ENCODE data around the gene TOR2A.

DNA sequence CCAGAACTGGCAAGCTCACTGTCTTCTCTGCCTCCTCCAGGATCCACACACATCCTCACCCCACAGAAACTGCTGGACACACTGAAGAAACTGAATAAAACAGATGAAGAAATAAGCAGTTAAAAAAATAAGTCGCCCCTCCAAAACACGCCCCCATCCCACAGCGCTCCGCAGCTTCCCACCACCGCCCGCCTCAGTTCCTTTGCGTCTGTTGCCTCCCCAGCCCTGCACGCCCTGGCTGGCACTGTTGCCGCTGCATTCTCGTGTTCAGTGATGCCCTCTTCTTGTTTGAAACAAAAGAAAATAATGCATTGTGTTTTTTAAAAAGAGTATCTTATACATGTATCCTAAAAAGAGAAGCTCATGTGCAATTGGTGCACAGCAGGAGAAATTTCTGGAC is 44.4 kb downstream of the TOR2A start:
- TF ChIP-seq, protein P1, sequence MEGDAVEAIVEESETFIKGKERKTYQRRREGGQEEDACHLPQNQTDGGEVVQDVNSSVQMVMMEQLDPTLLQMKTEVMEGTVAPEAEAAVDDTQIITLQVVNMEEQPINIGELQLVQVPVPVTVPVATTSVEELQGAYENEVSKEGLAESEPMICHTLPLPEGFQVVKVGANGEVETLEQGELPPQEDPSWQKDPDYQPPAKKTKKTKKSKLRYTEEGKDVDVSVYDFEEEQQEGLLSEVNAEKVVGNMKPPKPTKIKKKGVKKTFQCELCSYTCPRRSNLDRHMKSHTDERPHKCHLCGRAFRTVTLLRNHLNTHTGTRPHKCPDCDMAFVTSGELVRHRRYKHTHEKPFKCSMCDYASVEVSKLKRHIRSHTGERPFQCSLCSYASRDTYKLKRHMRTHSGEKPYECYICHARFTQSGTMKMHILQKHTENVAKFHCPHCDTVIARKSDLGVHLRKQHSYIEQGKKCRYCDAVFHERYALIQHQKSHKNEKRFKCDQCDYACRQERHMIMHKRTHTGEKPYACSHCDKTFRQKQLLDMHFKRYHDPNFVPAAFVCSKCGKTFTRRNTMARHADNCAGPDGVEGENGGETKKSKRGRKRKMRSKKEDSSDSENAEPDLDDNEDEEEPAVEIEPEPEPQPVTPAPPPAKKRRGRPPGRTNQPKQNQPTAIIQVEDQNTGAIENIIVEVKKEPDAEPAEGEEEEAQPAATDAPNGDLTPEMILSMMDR (IDR thresholded peaks at IDR 0.05) = no peak
- no peak for TF ChIP-seq ZFX (IDR thresholded peaks at IDR 0.05; ENCODE audit: borderline replicate concordance)

Data from 22Rv1 (cell line).